SJCRH30 (cell line): ENCODE results near the gene MBNL3. TPM values are rescaled to one million over a fixed set of nuclear protein-coding genes. Genes with fewer than 3 reads are reported as not detected.
"Not testable (repeated sequence)": the region's sequence is repeated elsewhere in the genome, so short reads cannot be mapped to it uniquely, and the experiment has no call there.

Experiments used
- DNase-seq, 2 experiments: peaks; one replicate each; pipeline ENCODE4 v3.0.0-alpha.2; 2015 to 2020
- H3K27ac ChIP-seq: fragments of 250-450 bp; sonication (Bioruptor Pico); 2 replicates; pipeline ENCODE4 v1.5.1; 2020; ENCODE audit warnings: mild to moderate bottlenecking, moderate library complexity
- H3K27me3 ChIP-seq: fragments of 250-450 bp; sonication (Bioruptor Pico); 2 replicates; pipeline ENCODE4 v1.5.1; 2020; ENCODE audit warnings: mild to moderate bottlenecking, moderate library complexity
- H3K36me3 ChIP-seq: fragments of 250-450 bp; sonication (Bioruptor Pico); 2 replicates; pipeline ENCODE4 v1.5.1; 2020; ENCODE audit warnings: mild to moderate bottlenecking, moderate library complexity
- H3K4me1 ChIP-seq: fragments of 250-450 bp; sonication (Bioruptor Pico); 2 replicates; pipeline ENCODE4 v1.5.1; 2020; ENCODE audit warnings: mild to moderate bottlenecking, moderate library complexity
- H3K4me3 ChIP-seq: fragments of 250-450 bp; sonication (Bioruptor Pico); 2 replicates; pipeline ENCODE4 v1.5.1; 2020; ENCODE audit warnings: mild to moderate bottlenecking, moderate library complexity
- H3K9me3 ChIP-seq: fragments of 250-450 bp; sonication (Bioruptor Pico); replicated peaks from 2 replicates; pipeline ENCODE4 v1.5.1; 2020; ENCODE audit warnings: mild to moderate bottlenecking, moderate library complexity
- total RNA-seq: library from RNA; depleted of rRNA; stranded (reverse); fragments of >200 nt; shearing (Covaris generic); gene quantifications from 2 replicates; pipeline ENCODE4 v1.2.3, GENCODE V29; 2014

MBNL3 gene
- total RNA-seq, 1 experiment from 2014 or later, result 29.9 TPM

DNA sequence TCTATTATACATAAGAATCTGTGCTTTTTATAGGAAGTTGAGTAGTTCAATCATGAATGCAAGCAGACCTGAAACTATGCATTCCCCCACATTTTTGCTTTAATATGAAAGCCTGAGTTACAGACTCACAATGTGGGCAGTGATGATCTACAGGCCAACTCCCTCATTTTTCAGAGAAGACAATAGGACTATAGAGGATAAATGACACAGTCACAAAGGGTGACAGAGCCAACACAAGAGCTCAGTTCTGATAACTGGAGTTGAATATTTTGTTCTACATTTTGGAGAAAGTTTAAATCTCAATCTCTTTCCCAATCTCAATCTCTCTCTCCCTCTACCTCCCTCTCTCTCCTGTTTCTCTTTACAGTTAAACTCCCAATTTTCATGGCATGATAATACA is 27.0 kb downstream of the MBNL3 start:
- Histone ChIP-seq H3K27me3 (no peaks in the 10 kb centered on the region), H3K4me3 (no peak overlapping the region), H3K27ac (no peak overlapping the region), H3K9me3 (no peaks in the 10 kb centered on the region), H3K36me3 (no peaks in the 10 kb centered on the region), H3K4me1 (no peaks in the 10 kb centered on the region)
- no peak for DNase-seq

GRCh38 chrX:132452911-132453550 is 35.8 kb downstream of the MBNL3 start:
- no peaks in the 10 kb centered on the region for H3K27me3 ChIP-seq
- H3K4me3 ChIP-seq, result no peak overlapping the region
- DNase-seq, result no peak
- H3K36me3 ChIP-seq, result no peaks in the 10 kb centered on the region
- no peak overlapping the region for H3K27ac ChIP-seq
- H3K9me3 ChIP-seq, result no peaks in the 10 kb centered on the region
- H3K4me1 ChIP-seq, result no peaks in the 10 kb centered on the region

GRCh38 chrX:132445909-132446308 is 42.9 kb downstream of the MBNL3 start:
- not testable (repeated sequence) for H3K27ac ChIP-seq, H3K9me3 ChIP-seq, DNase-seq, H3K36me3 ChIP-seq, H3K27me3 ChIP-seq, H3K4me3 ChIP-seq, H3K4me1 ChIP-seq

- Histone ChIP-seq H3K27ac (no peak overlapping the region), H3K4me3 (no peak overlapping the region), H3K9me3 (no peaks in the 10 kb centered on the region), H3K4me1 (no peaks in the 10 kb centered on the region), H3K27me3 (no peaks in the 10 kb centered on the region), H3K36me3 (no peaks in the 10 kb centered on the region)
- DNase-seq, result peak in 1 of 2 experiments; percentile 2
Observed at GRCh38 chrX:132444936-132445335, 43.9 kb downstream of the MBNL3 start.

DNA sequence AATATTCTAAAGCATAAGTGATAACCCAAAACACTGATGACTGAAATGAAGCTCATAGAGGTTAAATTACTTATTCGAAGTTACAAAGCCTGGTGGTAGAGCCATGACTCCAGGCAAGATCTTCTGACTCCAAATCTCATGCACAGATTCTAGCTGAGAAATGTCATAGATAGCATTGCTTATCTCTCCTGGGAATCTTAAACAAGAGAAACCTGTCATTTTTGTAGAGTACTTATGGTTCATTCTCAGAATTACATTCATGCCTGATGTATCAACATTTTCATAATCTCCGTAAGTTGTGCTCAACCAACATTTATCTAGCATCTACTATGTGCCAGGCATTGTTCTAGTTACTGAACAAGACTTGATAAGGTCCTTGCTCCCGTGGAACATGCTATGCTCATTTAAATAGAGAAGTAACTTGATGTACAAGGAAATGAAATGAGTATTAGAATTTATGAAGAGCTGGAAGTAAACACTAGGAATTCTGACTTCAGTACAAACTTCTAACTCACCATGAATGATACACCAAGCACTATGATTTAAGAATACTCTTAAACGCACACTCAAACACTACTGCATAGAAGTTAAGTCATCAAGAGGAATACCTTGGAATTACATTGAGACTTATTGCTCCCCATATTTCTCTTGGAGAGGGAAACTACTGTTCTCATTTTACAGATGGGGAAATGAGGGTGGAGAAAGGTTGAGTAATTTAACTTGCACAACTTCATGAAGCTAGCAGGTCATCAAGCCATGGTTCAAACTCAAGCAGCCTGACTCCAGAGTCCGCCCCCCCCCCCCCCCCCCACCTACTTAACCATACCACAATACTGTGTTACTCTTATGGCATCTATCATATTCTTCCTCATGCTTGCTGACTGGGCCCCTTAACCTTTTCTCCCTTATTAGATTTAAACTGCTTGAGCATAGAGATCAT is 45.4 kb downstream of the MBNL3 start:
- no peak overlapping the region for H3K4me3 ChIP-seq
- DNase-seq, result no peak
- H3K4me1 ChIP-seq, result no peaks in the 10 kb centered on the region
- H3K27me3 ChIP-seq, result no peaks in the 10 kb centered on the region
- H3K27ac ChIP-seq, result no peak overlapping the region
- H3K36me3 ChIP-seq, result no peaks in the 10 kb centered on the region
- no peaks in the 10 kb centered on the region for H3K9me3 ChIP-seq

DNA sequence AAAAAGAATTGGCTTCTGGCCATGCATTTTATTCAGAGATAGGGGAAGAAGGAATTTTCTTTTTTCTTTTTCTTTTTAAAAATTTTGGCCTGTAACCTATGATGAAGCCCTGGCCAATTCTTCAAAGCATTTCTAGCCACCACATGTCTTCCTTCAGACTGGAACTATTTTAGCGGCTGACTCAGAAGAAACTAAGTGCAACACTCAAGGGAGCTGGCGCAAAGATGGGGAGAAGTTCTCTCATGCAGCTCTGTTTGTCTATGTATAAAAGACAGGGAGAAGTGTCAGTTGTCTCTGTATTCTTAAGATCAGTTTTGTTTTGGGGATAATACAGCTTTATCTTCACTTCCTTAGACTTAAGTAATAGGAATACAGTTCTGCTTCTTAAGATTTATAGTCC is 46.1 kb downstream of the MBNL3 start:
- DNase-seq, result no peak
- Histone ChIP-seq H3K27ac (no peak overlapping the region), H3K27me3 (no peaks in the 10 kb centered on the region), H3K36me3 (no peaks in the 10 kb centered on the region), H3K9me3 (no peaks in the 10 kb centered on the region), H3K4me3 (no peak overlapping the region), H3K4me1 (no peaks in the 10 kb centered on the region)

DNA sequence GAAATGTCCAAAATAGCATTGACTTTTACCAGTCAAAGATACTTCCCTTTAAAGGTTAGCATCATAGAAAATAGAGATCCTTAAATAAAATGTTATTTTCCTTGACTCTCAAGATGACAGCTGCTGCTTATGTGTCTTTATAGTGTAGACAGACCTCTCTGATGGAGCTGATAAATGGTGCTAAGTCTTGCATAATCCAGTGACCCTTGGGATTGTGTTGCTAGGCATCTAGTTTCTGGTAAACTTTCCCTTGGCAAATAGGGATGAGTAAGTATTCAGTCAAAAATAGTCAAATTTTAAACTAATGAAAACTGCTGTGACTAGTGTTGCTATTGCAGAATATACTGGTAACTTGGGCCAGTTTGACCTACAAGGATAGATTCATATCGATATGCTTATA is 53.6 kb downstream of the MBNL3 start:
- DNase-seq, result no peak
- H3K9me3 ChIP-seq, result no peaks in the 10 kb centered on the region
- no peaks in the 10 kb centered on the region for H3K27me3 ChIP-seq
- no peaks in the 10 kb centered on the region for H3K36me3 ChIP-seq
- H3K27ac ChIP-seq, result no peak overlapping the region
- H3K4me1 ChIP-seq, result no peaks in the 10 kb centered on the region
- H3K4me3 ChIP-seq, result no peak overlapping the region

- Histone ChIP-seq H3K9me3 (no peaks in the 10 kb centered on the region), H3K27me3 (no peaks in the 10 kb centered on the region), H3K4me3 (no peak overlapping the region)
Observed at GRCh38 chrX:132433551-132433950, 55.3 kb downstream of the MBNL3 start.

DNA sequence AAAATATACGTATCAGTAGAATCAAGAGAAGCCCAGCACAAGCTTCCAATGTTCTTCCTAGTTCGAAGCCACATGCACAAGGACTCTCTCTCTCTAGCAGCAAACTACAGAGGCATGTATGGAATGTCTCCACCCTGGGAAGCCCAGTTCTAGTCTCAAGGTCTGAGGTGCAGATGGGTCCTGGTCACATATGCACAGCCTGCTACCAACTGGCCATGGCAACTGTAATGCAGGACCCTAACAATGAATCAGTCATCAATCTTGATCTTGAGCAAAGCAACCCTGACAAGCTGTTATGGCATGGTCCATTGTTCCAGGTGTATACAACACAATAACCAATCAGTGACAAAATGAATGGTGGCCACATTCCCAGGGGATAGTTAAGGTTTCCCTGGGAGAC is 55.8 kb downstream of the MBNL3 start:
- Histone ChIP-seq H3K9me3 (no peaks in the 10 kb centered on the region), H3K27ac (no peak overlapping the region), H3K4me1 (no peaks in the 10 kb centered on the region), H3K27me3 (no peaks in the 10 kb centered on the region), H3K36me3 (no peaks in the 10 kb centered on the region), H3K4me3 (no peak overlapping the region)
- no peak for DNase-seq

More at GRCh38 chrX:132433551-132433950, 55.3 kb downstream of the MBNL3 start:
- Histone ChIP-seq H3K36me3 (no peaks in the 10 kb centered on the region), H3K4me1 (no peaks in the 10 kb centered on the region), H3K27ac (no peak overlapping the region)
- DNase-seq, result no peak

DNA sequence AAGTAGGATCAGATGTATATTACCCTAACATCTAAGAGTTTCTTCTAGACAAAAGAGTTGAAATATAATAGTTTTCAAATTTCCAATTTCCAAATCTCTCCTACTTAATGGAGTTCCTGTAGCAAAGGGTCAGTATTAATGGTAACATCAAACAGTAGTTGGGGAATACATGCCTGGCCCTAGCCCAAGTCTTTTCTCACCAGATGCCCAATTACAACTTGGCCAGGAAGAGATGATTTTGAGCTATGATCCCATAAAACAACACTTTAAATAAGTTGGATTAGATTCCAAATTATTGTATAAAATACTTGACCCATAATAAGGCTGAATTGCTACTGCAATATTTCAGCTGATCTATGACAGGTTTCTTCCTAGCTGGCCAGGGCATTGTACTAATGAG is 59.9 kb downstream of the MBNL3 start:
- no peaks in the 10 kb centered on the region for H3K27me3 ChIP-seq
- H3K36me3 ChIP-seq, result no peaks in the 10 kb centered on the region
- no peak for DNase-seq
- H3K4me3 ChIP-seq, result no peak overlapping the region
- H3K9me3 ChIP-seq, result no peaks in the 10 kb centered on the region
- no peaks in the 10 kb centered on the region for H3K4me1 ChIP-seq
- no peak overlapping the region for H3K27ac ChIP-seq

DNA sequence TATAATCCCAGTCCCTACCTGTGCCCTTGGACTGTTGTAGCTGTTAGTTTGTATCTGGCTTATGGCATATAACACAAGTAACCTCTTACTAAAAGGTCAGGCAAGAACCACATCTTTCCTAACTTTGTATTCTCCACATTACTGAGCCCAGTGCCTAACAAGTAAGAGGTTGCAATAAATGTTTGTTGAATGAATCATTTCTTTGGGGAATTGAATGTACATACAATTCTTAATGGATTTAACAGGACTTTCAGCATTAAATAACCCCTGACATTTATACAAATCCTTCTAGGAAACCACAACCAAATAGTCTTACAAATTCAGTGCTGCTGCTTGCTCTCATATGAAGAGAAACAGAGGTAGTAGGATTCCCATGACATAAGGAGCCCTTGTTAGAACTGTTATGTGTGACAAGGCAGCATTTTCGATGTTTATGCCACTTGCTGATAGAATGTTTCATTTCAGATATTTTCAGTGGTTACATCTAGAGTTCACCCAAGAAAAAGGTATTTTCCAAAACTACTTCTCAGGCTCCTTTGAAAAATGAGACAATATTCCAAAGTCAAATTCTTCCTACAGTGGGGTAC is 62.0 kb downstream of the MBNL3 start:
- Histone ChIP-seq H3K36me3 (no peaks in the 10 kb centered on the region), H3K27ac (no peak overlapping the region)
- no peak for DNase-seq

GRCh38 chrX:132425744-132426318 is 63.0 kb downstream of the MBNL3 start:
- Histone ChIP-seq H3K9me3 (no peaks in the 10 kb centered on the region), H3K4me1 (no peaks in the 10 kb centered on the region), H3K27ac (no peak overlapping the region), H3K27me3 (no peaks in the 10 kb centered on the region), H3K36me3 (no peaks in the 10 kb centered on the region), H3K4me3 (no peak overlapping the region)
- DNase-seq, result no peak

More for the DNA sequence above, 62.0 kb downstream of the MBNL3 start:
- Histone ChIP-seq H3K27me3 (no peaks in the 10 kb centered on the region), H3K4me3 (no peak overlapping the region), H3K4me1 (no peaks in the 10 kb centered on the region), H3K9me3 (no peaks in the 10 kb centered on the region)

DNA sequence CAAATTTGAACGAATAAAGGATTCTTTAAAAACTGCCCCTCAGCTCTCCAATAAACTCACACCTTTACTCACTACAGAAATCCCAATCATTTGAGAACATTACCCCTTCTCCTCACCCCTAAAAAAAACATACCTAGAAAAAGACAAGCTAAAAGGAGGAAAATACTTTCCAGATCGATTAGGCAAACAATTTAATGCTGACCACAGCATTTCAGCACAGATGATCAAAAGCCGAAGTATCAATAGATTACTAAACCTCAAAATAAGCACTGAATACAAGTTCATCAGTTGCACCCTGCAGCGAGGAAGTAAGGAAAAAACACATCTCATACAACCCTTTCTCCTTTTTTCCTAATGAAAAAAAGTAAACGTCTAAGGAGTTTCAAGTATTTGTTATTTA is 65.5 kb downstream of the MBNL3 start:
- H3K27me3 ChIP-seq, result no peaks in the 10 kb centered on the region
- no peak overlapping the region for H3K27ac ChIP-seq

GRCh38 chrX:132415012-132415411 is 73.8 kb downstream of the MBNL3 start:
- no peaks in the 10 kb centered on the region for H3K27me3 ChIP-seq
- no peak overlapping the region for H3K4me3 ChIP-seq
- H3K27ac ChIP-seq, result no peak overlapping the region
- H3K4me1 ChIP-seq, result peaks cover 3% of the 10 kb centered on the region; the same call in 1 of the 2 replicates
- DNase-seq, result no peak
- no peaks in the 10 kb centered on the region for H3K36me3 ChIP-seq
- H3K9me3 ChIP-seq, result no peaks in the 10 kb centered on the region

More for the DNA sequence above, 65.5 kb downstream of the MBNL3 start:
- Histone ChIP-seq H3K4me1 (no peaks in the 10 kb centered on the region), H3K4me3 (no peak overlapping the region), H3K36me3 (no peaks in the 10 kb centered on the region), H3K9me3 (no peaks in the 10 kb centered on the region)
- DNase-seq, result no peak

- no peak overlapping the region for H3K27ac ChIP-seq
- H3K27me3 ChIP-seq, result no peaks in the 10 kb centered on the region
- H3K4me1 ChIP-seq, result peaks cover 3% of the 10 kb centered on the region; the same call in 1 of the 2 replicates
- no peaks in the 10 kb centered on the region for H3K36me3 ChIP-seq
- DNase-seq, result no peak
- H3K9me3 ChIP-seq, result no peaks in the 10 kb centered on the region
- H3K4me3 ChIP-seq, result no peak overlapping the region
Observed at GRCh38 chrX:132414404-132414803, 74.4 kb downstream of the MBNL3 start.
